Stimulated activated CD8-positive, alpha-beta memory T cell treated with anti-CD3 and anti-CD28 coated beads, Interleukin-7, amount 100 ng/mL, for 48 hours (primary cell): ENCODE results near the gene GNAT3.

Experiments used
- DNase-seq, 2 donors: peaks; one replicate each; pipeline ENCODE4 v3.0.0-alpha.2; 2020; ENCODE audit warnings: low read depth in 1 of 2; ENCODE audit errors: extremely low read depth in 1 of 2

GNAT3 gene

GRCh38 chr7:80511964-80512363, at the start of gene GNAT3:
Gene GNAT3 (minus strand): TSS chr7:80512064. CDS start chr7:80511926, 138 bp downstream.
- no peak for DNase-seq

GRCh38 chr7:80558116-80558515, 46.3 kb upstream of the GNAT3 start:
- DNase-seq: no peak

- no peak for DNase-seq
These were observed 40.3 kb upstream of the GNAT3 start for GRCh38 chr7:80552031-80552694.

GRCh38 chr7:80550005-80550404, 38.1 kb upstream of the GNAT3 start:
- no peak for DNase-seq

- no peak for DNase-seq
These were observed 37.1 kb upstream of the GNAT3 start for GRCh38 chr7:80548840-80549530.

GRCh38 chr7:80542398-80542797, 30.5 kb upstream of the GNAT3 start:
- DNase-seq: no peak

- DNase-seq: no peak
These were observed 29.0 kb upstream of the GNAT3 start for GRCh38 chr7:80540836-80541235.

GRCh38 chr7:80537091-80537490, 25.2 kb upstream of the GNAT3 start:
- no peak for DNase-seq

- DNase-seq: no peak
These were observed 24.6 kb upstream of the GNAT3 start for GRCh38 chr7:80536426-80536825.

- no peak for DNase-seq
These were observed 21.4 kb upstream of the GNAT3 start for GRCh38 chr7:80533287-80533686.

GRCh38 chr7:80532153-80532552, 20.3 kb upstream of the GNAT3 start:
- DNase-seq: no peak

- DNase-seq: no peak
These were observed 18.3 kb upstream of the GNAT3 start for GRCh38 chr7:80530136-80530535.

- no peak for DNase-seq
These were observed 17.5 kb upstream of the GNAT3 start for GRCh38 chr7:80529362-80529761.

GRCh38 chr7:80528689-80529088, 16.8 kb upstream of the GNAT3 start:
- no peak for DNase-seq

GRCh38 chr7:80526472-80526871, 14.6 kb upstream of the GNAT3 start:
- no peak for DNase-seq

GRCh38 chr7:80524693-80525092, 12.8 kb upstream of the GNAT3 start:
- DNase-seq: no peak

GRCh38 chr7:80521809-80522208, 9.9 kb upstream of the GNAT3 start:
- no peak for DNase-seq

GRCh38 chr7:80520199-80520598, 8.3 kb upstream of the GNAT3 start:
- DNase-seq: no peak

GRCh38 chr7:80517282-80517747, 5.5 kb upstream of the GNAT3 start:
- DNase-seq: no peak

GRCh38 chr7:80515298-80515697, 3.4 kb upstream of the GNAT3 start:
- no peak for DNase-seq

GRCh38 chr7:80510021-80510420, 1.8 kb downstream of the GNAT3 start:
- no peak for DNase-seq

GRCh38 chr7:80508440-80508839, 3.4 kb downstream of the GNAT3 start:
- no peak for DNase-seq
